T-cell (primary cell): ENCODE measurements around the gene WDFY4. TPM values are rescaled to one million over a fixed set of nuclear protein-coding genes. Genes with fewer than 3 reads are reported as not detected.

Experiments
- ATAC-seq, 4 experiments: fragments of 200-7000 bp in 3 of 4; fragments of 150-1000 bp in 1 of 4; cut with Tn5 transposase; replicated peaks in 1 of 4; 1 replicate in 3 of 4; 2 replicates in 1 of 4; pipeline ENCODE4 v1.10.0; 2021; ENCODE audit warnings: moderate library complexity in 3 of 4, mild to moderate bottlenecking in 2 of 4, moderate number of reproducible peaks in 1 of 4
- CTCF ChIA-PET, 2 donors: fragments of 300-600 bp; sonication (Branson Sonifier 250); formaldehyde crosslinking; loops; one replicate each; lab custom pipeline; 2022; ENCODE audit warnings: antibody characterized with exemption in 2 of 2; lab: Charles Lee
- POLR2A ChIA-PET, 2 donors: fragments of 300-600 bp; sonication (Branson Sonifier 250); formaldehyde crosslinking; loops; one replicate each; lab custom pipeline; 2022; ENCODE audit warnings: antibody characterized with exemption in 2 of 2; lab: Charles Lee
- DNase-seq, 35 experiments: peaks; one replicate each; pipeline versions ENCODE4 v3.0.0 to v3.0.0-alpha.2; 2013 to 2023
- H3K27ac ChIP-seq: one replicate; pipeline ENCODE4 v1.5.1; 2013; ENCODE audit warnings: low read length
- H3K27me3 ChIP-seq, 2 experiments: replicated peaks in 1 of 2; 1 replicate in 1 of 2; 2 replicates in 1 of 2; pipeline versions ENCODE4 v1.6.1 to v1.7.0; 2013; ENCODE audit warnings: low read length in 1 of 2, mixed read lengths in 1 of 2; ENCODE audit not compliant: control insufficient read depth in 2 of 2, insufficient read depth in 2 of 2; ENCODE audit errors: extremely low read depth in 1 of 2
- H3K36me3 ChIP-seq, 2 donors: 1 replicate in 1 of 2; 2 replicates in 1 of 2; pipeline versions ENCODE4 v1.6.1 to v1.7.0; 2013; ENCODE audit warnings: low read length in 1 of 2; ENCODE audit not compliant: control insufficient read depth in 2 of 2, insufficient read depth in 1 of 2; ENCODE audit errors: extremely low read depth in 1 of 2
- H3K4me1 ChIP-seq, 2 experiments: 1 replicate in 1 of 2; 2 replicates in 1 of 2; pipeline versions ENCODE4 v1.6.1 to v1.7.0; 2013; ENCODE audit warnings: low read length in 2 of 2, mixed read lengths in 1 of 2; ENCODE audit not compliant: insufficient read depth in 2 of 2, control insufficient read depth in 1 of 2; ENCODE audit errors: extremely low read depth in 1 of 2
- H3K4me3 ChIP-seq, 2 donors: 1 replicate in 1 of 2; 2 replicates in 1 of 2; pipeline versions ENCODE4 v1.5.1 to v1.7.0; 2013; ENCODE audit warnings: mild to moderate bottlenecking in 2 of 2, low read length in 1 of 2, moderate library complexity in 1 of 2; ENCODE audit not compliant: control insufficient read depth in 1 of 2; ENCODE audit errors: extremely low read depth in 1 of 2
- H3K9me3 ChIP-seq: 2 replicates; pipeline ENCODE4 v1.7.0; 2013
- H3K27ac Mint-ChIP-seq, 2 donors: one replicate each; pipeline ENCODE4 v1.8.0; 2020 to 2021; ENCODE audit warnings: mild to moderate bottlenecking in 2 of 2, mixed read lengths in 2 of 2
- H3K27me3 Mint-ChIP-seq, 2 donors: one replicate each; pipeline ENCODE4 v1.8.0; 2021 to 2022; ENCODE audit warnings: mixed read lengths in 2 of 2
- H3K36me3 Mint-ChIP-seq: one replicate; pipeline ENCODE4 v1.8.0; 2021; ENCODE audit warnings: mixed read lengths
- H3K4me1 Mint-ChIP-seq, 3 donors: one replicate each; pipeline ENCODE4 v1.8.0; 2020 to 2022; ENCODE audit warnings: mixed read lengths in 3 of 3, mild to moderate bottlenecking in 1 of 3
- H3K4me3 Mint-ChIP-seq, 3 donors: one replicate each; pipeline ENCODE4 v1.8.0; 2020 to 2022; ENCODE audit warnings: mild to moderate bottlenecking in 3 of 3, mixed read lengths in 3 of 3, moderate library complexity in 3 of 3
- H3K9me3 Mint-ChIP-seq, 3 donors: one replicate each; pipeline ENCODE4 v1.8.0; 2020 to 2022; ENCODE audit warnings: mixed read lengths in 3 of 3
- WGBS: methylation state at CpG from one replicate; pipeline ENCODE4 v1.1.5; 2013; ENCODE audit warnings: missing lambda C conversion rate; ENCODE audit not compliant: insufficient coverage; 5-methylcytosine and 5-hydroxymethylcytosine counted together
- total RNA-seq, 35 experiments: library from RNA in 6 of 35; stranded (reverse) in 6 of 35; fragments of 120-200 nt in 1 of 35; gene quantifications; one replicate each; pipeline versions ENCODE4 v1.2.1 to v1.2.4 and lab custom pipeline; 2013 to 2026

WDFY4 gene
- total RNA-seq, 5 donors from 2014 or later (not counting 1 experiment from before 2014, with no cell fraction given), result 2.6 to 15.5 (median 4.2) TPM

DNA sequence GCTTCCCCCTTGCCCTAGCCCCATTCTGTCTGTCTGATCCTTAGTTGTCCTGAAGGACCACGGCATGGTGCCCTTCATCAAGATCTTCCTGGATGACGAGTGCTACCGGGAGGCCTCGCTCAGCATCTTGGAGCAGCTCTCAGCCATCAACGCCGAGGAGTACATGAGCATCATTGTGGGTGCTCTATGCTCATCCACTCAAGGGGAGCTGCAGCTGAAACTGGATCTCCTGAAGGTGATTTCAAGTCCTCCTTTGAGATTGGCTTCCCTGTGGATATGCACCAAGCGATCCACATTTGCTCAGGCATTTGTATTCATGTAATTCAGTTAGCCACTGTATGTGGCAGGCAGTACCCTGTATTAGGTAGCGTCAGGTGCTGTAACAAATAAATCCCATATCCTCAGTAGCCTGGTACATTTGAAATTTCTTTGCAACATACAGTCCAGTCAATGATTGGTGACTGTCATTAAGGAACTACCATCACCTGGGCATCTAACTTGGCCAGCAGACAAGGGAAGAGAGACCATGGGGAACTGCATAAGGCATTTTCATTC lies 51.2 kb downstream of the WDFY4 start:
- Histone ChIP-seq H3K36me3 (no peaks in the 10 kb centered on the region), H3K9me3 (no peaks in the 10 kb centered on the region), H3K4me3 (no peak overlapping the region), H3K27me3 (peaks cover 0 to 3% of the 10 kb centered on the region in 2 experiments), H3K27ac (no peak overlapping the region), H3K4me1 (no peaks in the 10 kb centered on the region)
- H3K4me1 Mint-ChIP-seq, result no peaks in the 10 kb centered on the region
- no peak overlapping the region for H3K27ac Mint-ChIP-seq
- no peaks in the 10 kb centered on the region for H3K9me3 Mint-ChIP-seq
- ChIA-PET CTCF (no interaction called here), POLR2A (no interaction called here)
- H3K27me3 Mint-ChIP-seq, result peaks cover 0 to 5% of the 10 kb centered on the region in 2 donors
- H3K36me3 Mint-ChIP-seq, result no peaks in the 10 kb centered on the region
- DNase-seq (no peak), ATAC-seq (no peak)
- 81% methylated on average over 6 of the region's 8 CpGs for WGBS
- H3K4me3 Mint-ChIP-seq, result no peak overlapping the region

DNA sequence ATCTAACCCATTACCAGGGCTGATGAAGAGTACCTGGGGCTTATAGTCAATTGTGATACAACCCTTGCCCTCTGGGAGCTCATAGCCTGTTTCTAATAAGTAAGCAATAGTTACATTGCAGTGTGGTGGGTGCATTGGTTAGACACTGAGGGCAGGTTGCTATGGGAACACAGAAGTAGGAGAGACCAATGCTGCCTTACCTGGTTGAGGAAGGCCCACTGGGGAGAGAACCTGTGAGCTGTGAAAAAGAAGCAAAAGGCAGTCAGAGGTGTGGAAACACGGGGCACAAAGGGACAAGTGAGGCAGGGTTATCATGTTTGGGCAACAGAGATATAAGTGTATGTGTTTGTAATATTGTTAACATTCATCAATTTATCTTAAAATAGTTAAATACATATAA lies 51.9 kb downstream of the WDFY4 start:
- no peaks in the 10 kb centered on the region for H3K4me1 ChIP-seq
- H3K36me3 Mint-ChIP-seq, result no peaks in the 10 kb centered on the region
- no peaks in the 10 kb centered on the region for H3K9me3 ChIP-seq
- POLR2A ChIA-PET, result no interaction called here
- no peaks in the 10 kb centered on the region for H3K9me3 Mint-ChIP-seq
- peaks cover 0 to 5% of the 10 kb centered on the region in 2 donors for H3K27me3 Mint-ChIP-seq
- no peaks in the 10 kb centered on the region for H3K4me1 Mint-ChIP-seq
- CTCF ChIA-PET, result no interaction called here
- no CpG with 5 or more reads among the region's 1 CpG for WGBS
- H3K27ac ChIP-seq, result no peak overlapping the region
- H3K27me3 ChIP-seq, result peaks cover 0 to 3% of the 10 kb centered on the region in 2 experiments
- ATAC-seq (no peak), DNase-seq (no peak)
- H3K4me3 Mint-ChIP-seq, result no peak overlapping the region
- no peak overlapping the region for H3K27ac Mint-ChIP-seq
- no peaks in the 10 kb centered on the region for H3K36me3 ChIP-seq
- no peak overlapping the region for H3K4me3 ChIP-seq

DNA sequence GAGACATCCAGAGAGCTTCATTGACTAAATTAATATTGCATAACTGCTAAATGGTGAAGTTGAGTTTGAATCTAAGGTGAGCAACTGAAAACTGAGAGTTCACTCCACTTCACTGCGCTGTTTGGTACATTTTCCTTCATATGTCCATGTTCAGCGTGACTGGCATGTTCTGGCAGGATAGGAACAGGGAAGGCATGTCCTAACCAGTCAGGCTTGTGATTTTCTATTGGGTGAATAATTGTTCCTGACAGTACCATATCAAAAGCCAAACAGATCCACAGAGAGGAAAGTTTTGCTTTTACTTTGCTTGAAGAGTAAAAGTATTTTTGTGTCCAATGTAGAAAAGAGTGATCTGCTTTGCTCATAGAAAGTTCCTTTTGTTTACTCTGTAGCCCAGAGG lies 53.2 kb downstream of the WDFY4 start:
- ChIA-PET CTCF (no interaction called here), POLR2A (no interaction called here)
- Mint-ChIP-seq H3K9me3 (no peaks in the 10 kb centered on the region), H3K36me3 (no peaks in the 10 kb centered on the region), H3K27ac (no peak overlapping the region), H3K4me1 (no peaks in the 10 kb centered on the region), H3K27me3 (peaks cover 0 to 5% of the 10 kb centered on the region in 2 donors), H3K4me3 (no peak overlapping the region)
- Histone ChIP-seq H3K27ac (no peak overlapping the region), H3K4me1 (no peaks in the 10 kb centered on the region), H3K36me3 (no peaks in the 10 kb centered on the region), H3K27me3 (peaks cover 0 to 4% of the 10 kb centered on the region in 2 experiments), H3K9me3 (no peaks in the 10 kb centered on the region), H3K4me3 (no peak overlapping the region)
- WGBS, result no CpG with 5 or more reads among the region's 2 CpGs
- no peak for DNase-seq
- ATAC-seq, result no peak

DNA sequence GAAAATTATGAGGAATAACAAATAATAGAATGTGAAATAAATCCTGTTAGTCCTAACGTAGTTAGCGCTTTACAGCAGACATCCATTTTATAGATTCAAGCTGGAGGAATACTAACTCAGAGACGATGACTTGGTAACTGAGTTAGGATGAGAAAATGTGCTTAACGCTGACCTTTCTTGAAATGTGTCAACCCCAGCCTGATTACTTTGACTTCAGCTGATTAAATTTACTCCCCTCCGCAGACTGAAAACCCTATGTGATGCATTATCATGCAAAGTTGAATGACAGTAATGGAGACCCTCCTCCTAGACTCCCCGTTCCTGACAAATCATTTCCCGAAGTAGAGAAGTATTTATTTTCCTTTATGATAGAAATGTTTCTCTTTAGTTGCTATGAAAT lies 54.5 kb downstream of the WDFY4 start:
- Mint-ChIP-seq H3K4me3 (no peak overlapping the region), H3K9me3 (no peaks in the 10 kb centered on the region), H3K36me3 (no peaks in the 10 kb centered on the region), H3K27me3 (peaks cover 0 to 5% of the 10 kb centered on the region in 2 donors), H3K4me1 (no peaks in the 10 kb centered on the region), H3K27ac (no peak overlapping the region)
- no peak overlapping the region for H3K4me3 ChIP-seq
- H3K9me3 ChIP-seq, result no peaks in the 10 kb centered on the region
- ATAC-seq (no peak), DNase-seq (no peak)
- H3K27ac ChIP-seq, result no peak overlapping the region
- WGBS, result 100% methylated on average over 1 of the region's 7 CpGs
- ChIA-PET CTCF (no interaction called here), POLR2A (no interaction called here)
- H3K27me3 ChIP-seq, result peaks cover 0 to 7% of the 10 kb centered on the region in 2 experiments
- H3K36me3 ChIP-seq, result no peaks in the 10 kb centered on the region
- no peaks in the 10 kb centered on the region for H3K4me1 ChIP-seq

DNA sequence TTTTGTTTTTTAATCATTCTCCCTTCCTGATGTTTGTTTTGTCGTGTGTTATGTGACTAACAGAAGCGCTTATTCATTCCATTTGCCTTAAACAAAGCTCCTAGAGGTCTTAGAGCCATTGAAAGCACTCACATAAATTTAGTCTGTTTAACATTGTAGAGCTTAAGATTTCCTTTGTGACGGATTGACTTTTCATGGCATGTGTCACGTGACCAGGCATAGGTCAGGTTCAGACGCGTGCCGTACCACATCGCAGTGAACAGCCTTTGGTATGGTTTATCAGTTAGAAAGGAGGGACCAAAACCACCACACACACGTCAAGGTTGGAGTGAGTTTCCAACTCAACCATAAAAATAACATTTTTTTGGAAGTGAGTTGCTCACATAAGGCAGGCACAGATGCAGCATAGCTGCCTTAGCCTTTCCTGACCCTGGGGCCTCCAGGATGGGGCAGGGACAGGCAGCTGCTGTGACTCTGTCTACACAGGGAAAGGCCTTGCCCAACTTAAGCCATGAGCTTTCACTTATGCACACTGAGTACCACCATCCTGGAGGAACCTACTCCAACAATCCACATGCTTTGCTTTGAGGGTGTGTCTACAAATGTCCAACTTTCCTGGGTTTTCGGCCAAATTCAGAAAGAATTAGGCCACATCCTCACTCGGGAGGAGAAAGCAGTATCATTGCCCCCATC lies 55.5 kb downstream of the WDFY4 start:
- no peak overlapping the region for H3K27ac ChIP-seq
- Mint-ChIP-seq H3K9me3 (no peaks in the 10 kb centered on the region), H3K4me3 (no peak overlapping the region), H3K27me3 (peaks cover 0 to 5% of the 10 kb centered on the region in 2 donors), H3K27ac (no peak overlapping the region), H3K4me1 (no peaks in the 10 kb centered on the region), H3K36me3 (no peaks in the 10 kb centered on the region)
- CTCF ChIA-PET, result no interaction called here
- H3K4me3 ChIP-seq, result no peak overlapping the region
- no peaks in the 10 kb centered on the region for H3K4me1 ChIP-seq
- no peaks in the 10 kb centered on the region for H3K9me3 ChIP-seq
- POLR2A ChIA-PET, result no interaction called here
- WGBS, result 100% methylated on average over 2 of the region's 11 CpGs
- H3K27me3 ChIP-seq, result peaks cover 0 to 7% of the 10 kb centered on the region in 2 experiments
- no peak for DNase-seq
- no peak for ATAC-seq
- no peaks in the 10 kb centered on the region for H3K36me3 ChIP-seq

- Histone ChIP-seq H3K4me1 (no peaks in the 10 kb centered on the region), H3K27ac (no peak overlapping the region), H3K27me3 (peaks cover 0 to 7% of the 10 kb centered on the region in 2 experiments), H3K4me3 (no peak overlapping the region), H3K9me3 (no peaks in the 10 kb centered on the region), H3K36me3 (no peaks in the 10 kb centered on the region)
- POLR2A ChIA-PET, result no interaction called here
- Mint-ChIP-seq H3K9me3 (no peaks in the 10 kb centered on the region), H3K27ac (no peak overlapping the region), H3K4me1 (no peaks in the 10 kb centered on the region), H3K4me3 (no peak overlapping the region), H3K27me3 (peaks cover 0 to 5% of the 10 kb centered on the region in 2 donors), H3K36me3 (no peaks in the 10 kb centered on the region)
- WGBS, result 57% methylated on average over 1 of the region's 2 CpGs
- CTCF ChIA-PET, result interaction anchor here in 1 of 2 donors (0.6 kb wide), 1 partner anchor 21 kb away, joined by 4 read pairs; no protein-coding TSS in a partner anchor
- ATAC-seq (no peak), DNase-seq (no peak)
These were observed 56.3 kb downstream of the WDFY4 start for GRCh38 chr10:48740988-48741387.
